HG03060 (cell line): Measurements from ENCODE around the gene PIN1.
"Not testable (repeated sequence)": the region's sequence is repeated elsewhere in the genome, so short reads cannot be mapped to it uniquely, and the experiment has no call there.

ENCODE experiments used
- ATAC-seq: cut with Tn5 transposase; IDR thresholded peaks from one replicate; pipeline ENCODE4 v1.9.1; 2021; ENCODE audit warnings: low read depth, moderate number of reproducible peaks; ENCODE audit not compliant: unreplicated experiment

PIN1 gene

DNA sequence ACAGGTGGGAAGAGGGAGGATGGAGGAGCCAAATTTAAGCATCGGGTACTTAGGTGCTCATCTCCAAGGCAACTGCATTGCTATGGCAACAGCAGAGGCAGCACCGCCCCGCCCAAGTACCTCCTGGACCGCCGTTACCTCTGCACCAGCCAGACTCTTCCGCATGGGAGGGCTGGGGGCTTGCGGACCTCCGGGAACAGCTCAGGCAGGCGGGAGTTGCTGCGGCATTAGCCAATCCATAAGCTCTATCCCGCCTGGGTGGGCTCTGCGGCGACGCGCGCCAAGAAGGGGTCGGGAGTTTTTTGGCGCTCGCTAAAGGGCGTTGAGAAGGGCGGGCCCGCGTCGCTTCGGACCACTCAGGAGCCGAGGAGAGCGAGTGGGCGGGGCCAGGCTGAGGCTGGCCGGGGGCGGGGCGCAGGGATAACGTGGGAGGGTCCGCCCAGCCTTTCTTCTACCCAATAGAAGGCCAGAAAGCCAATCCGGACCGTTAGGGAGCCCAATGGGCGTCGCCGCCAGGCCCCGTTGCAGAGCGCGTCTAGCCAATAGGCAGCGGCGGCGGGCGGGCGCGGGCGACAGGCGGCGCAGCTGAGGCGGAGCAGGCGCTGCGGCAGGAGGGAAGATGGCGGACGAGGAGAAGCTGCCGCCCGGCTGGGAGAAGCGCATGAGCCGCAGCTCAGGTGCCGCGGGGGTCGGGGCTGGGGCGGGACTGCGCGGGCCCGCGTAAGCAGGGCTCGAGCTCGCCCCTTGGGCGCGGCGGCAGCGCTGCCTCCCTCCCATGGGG lies at the start of gene PIN1:
Gene PIN1, plus strand, starts transcription at position 593 of the 781 bp plus-strand sequence. Its CDS starts 27 bp downstream, at position 620.
- peak; percentile 76 for ATAC-seq

- ATAC-seq, result no peak
Measured at GRCh38 chr19:9785367-9786331, 49.5 kb upstream of the PIN1 start.

GRCh38 chr19:9786342-9786741 lies 48.8 kb upstream of the PIN1 start:
- ATAC-seq, result no peak

DNA sequence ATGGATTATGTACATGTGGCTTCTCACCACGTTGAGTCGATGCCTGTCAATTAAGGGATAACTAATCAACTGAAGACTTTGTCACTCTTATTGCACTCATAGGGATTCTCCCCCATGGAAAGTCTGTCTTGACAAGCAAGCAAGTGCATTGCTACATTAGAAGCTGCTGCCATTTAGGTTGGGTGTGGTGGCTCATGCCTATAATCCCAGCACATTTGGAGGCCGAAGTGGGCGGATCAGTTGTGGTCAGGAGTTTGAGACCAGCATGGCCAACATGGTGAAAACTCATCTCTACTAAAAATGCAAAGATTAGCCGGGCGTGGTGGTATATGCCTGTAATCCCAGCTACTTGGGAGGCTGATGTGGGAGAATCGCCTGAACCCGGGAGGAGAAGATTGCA lies 48.3 kb upstream of the PIN1 start:
- no peak for ATAC-seq

DNA sequence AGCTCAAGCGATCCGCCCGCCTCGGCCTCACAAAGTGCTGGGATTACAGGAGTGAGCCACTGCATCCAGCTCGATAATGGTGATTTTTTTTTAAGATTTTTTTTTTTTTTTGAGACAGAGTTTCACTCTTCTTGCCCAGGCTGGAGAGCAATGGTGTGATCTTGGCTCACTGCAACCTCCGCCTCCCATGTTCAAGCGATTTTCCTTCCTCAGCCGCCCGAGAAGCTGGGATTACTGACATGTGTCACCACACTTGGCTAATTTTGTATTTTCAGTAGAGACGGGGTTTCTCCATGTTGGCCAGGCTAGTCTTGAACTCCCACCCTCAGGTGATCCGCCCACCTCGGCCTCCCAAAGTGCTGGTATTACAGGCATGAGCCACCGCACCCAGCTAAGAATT lies 46.5 kb upstream of the PIN1 start:
- not testable (repeated sequence) for ATAC-seq

GRCh38 chr19:9789066-9789465 lies 46.1 kb upstream of the PIN1 start:
- no peak for ATAC-seq

- ATAC-seq, result not testable (repeated sequence)
Measured at GRCh38 chr19:9789579-9789978, 45.5 kb upstream of the PIN1 start.

DNA sequence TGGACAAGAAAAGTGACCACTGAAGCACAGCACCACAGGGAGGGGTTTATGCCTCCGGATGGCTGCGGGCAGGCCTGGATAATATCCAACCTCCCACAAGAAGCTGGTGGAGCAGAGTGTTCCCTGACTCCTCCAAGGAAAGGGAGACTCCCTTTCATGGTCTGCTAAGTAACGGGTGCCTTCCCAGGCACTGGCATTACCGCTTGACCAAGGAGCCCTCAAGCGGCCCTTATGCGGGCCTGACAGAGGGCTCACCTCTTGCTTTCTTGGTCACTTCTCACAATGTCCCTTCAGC lies 44.1 kb upstream of the PIN1 start:
- not testable (repeated sequence) for ATAC-seq

DNA sequence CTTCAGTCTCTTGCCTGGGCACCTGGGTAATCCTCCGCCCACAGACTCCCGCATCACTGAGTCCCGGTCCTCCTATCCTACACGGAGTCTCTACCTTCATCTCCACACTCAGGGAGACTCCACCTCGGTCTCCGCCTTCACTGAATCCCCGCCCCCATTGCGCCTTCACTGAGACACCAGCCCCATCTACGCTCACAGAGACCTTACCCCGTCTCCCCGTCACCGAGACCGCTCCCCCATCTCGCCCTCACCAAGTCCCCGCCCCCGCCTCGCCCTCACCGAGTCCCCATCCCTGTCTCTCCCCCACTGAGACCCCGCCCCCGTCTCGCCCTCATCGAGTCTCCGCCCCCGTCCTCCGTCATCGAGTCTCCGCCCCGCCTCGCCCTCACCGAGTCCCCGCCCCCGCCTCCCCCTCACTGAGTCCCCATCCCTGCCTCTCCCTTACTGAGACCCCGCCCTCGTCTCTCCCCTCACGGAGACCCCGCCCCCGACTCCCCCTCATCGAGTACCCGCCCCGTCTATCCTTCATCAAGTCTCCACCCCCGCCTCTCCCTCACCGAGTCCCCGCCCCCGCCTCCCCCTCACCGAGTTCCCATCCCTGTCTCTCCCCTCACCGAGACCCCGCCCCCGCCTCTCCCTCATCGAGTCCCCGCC lies 43.4 kb upstream of the PIN1 start:
- ATAC-seq, result no peak

DNA sequence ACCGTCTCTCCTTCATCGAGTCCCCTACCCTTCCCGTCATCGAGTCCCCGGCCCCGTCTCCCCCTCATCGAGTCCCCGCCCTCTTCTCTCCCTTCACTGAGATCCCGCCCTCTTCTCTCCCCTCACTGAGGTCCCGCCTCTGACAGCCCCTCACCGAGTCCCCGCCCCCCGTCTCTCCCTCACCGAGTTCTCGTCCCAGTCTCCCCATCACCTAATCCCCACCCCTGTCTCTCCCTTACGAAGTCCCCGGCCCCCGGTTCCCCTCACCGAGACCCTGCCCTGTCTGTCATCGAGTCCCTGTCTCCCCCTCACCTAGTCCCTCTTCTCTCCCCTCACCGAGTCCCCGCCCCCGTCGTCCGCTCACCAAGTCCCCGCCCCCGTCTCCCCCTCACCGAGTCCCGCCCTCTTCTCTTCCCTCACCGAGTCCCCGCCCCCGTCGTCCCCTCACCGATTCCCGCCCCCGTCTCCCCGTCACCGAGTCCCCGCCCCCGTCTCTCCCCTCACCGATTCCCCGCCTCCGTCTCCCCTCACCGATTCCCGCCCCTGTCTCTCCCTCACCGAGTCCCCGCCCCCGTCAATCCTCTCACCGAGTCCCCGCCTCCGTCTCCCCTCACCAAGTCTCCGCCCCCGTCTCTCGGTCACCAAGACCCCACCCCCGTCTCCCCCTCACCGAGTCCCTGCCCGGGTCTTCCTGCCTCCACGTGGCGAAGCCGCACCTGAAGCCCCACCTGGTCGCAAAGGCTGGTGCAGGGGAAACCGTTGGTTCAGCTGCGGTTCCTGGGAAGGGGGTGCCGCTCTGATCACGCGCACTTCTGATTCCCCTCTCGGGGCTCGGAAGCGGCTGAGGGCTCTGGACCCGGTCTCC lies 42.7 kb upstream of the PIN1 start:
- no peak for ATAC-seq

GRCh38 chr19:9793071-9793591 lies 42.0 kb upstream of the PIN1 start:
- no peak for ATAC-seq

GRCh38 chr19:9796113-9796773 lies 38.9 kb upstream of the PIN1 start:
- ATAC-seq, result no peak

DNA sequence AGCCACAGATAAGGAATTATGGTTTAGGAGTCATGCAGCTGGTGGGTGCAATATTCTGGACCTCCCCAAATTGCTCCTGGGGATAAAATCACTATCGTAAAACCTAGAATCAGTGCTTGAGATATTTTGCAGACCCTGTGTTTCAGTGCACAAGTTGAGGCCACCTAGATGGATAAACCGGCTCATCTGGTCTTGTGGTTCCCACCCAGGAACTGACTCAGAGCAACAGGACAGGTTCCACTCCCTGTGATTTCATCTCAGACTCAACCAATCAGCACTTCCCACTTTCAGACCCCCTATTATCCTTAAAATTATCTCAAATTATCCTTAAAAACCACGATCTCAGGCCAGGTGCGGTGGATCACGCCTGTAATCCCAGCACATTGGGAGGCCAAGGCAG lies 37.2 kb upstream of the PIN1 start:
- ATAC-seq, result no peak

GRCh38 chr19:9799162-9799561 lies 36.0 kb upstream of the PIN1 start:
- ATAC-seq, result no peak

DNA sequence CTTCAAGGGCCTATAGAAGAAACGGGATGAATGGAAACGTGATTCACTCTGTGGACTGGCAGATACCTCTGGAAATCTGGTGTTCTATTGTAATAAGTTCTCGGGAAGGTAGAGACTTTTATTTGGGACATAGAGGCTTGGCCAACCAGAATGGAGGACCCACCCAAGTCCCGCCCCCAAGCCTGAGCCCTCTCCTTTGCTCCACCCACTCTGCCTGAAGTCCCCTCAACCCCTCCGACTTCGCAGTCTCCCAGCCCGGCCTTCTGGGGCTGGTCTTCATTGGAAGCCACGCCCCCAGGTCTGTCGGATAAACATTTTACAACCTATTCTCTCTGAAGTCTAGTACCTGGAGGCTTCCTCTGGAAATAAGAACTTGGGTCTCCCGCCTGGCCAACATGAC lies 33.1 kb upstream of the PIN1 start:
- no peak for ATAC-seq

- no peak for ATAC-seq
Measured at GRCh38 chr19:9806803-9807202, 28.3 kb upstream of the PIN1 start.

DNA sequence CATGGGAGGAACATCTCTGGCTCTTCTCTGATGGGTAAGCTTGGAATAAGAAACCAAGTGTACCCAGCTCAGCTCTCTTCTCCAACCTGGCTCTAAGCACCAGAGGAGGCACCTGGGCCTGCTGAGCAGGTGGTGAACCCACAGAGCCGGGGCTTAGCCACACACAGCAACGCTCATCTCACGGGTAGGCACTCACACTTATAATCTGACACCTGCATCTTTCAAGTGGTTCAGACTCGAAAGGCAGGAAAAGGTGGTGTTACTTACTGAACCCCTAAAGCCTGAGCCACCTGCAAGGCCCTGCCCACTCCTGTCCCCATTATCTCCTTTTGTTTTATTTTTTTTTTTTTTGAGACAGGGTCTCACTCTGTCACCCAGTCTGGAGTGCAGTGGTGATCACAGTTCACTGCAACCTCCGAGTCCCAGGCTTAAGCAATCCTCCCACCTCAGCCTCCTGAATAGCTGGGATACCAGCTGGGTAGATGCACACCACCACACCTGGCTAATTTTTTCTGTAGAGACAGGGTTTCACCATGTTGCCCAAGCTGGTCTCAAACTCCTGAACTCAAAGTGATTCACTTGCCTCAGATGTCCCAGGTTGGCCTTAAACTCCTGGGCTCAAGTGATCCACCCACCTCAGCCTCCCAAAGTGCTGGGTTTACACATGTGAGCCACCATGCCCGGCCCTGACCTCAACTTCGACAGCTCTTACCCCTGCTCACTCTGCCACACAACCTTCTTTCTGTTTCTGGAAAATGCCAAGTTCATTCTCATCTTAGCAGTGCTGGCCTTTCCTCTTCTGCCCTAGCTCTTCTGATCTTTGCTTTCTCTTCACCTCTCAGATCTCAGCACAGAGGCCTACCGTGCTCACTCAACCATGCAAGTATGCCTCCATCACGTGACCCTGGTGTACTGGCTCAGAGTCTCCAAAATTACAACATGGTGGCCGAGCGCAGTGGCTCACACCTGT lies 26.0 kb upstream of the PIN1 start:
- ATAC-seq, result no peak

DNA sequence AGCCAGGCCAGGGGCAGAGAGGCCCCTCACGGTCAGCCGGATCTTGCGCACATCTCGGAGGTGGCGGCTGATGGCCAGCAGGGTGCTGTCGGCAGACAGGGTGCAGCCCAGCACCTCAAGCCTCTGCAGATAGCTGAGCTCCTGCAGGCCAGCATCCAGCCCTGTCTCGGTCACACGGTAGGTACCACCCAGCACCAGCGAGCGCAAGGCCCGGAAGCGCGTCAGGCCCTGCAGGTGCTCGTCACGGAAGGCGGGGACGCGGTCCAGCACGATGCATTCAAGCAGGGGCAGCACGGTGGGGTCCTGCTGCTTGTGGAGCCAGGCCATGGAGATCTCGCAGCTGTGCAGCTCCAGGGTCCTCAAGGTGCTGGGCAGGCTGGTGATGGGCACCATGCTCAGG lies 24.0 kb upstream of the PIN1 start:
- ATAC-seq, result no peak
